HepG2 (cell line): ENCODE data around the gene ATOH8. TPM values are rescaled to one million over a fixed set of nuclear protein-coding genes. Genes with fewer than 3 reads are reported as not detected.

Experiments used
- ATAC-seq: fragments of 200-7000 bp; cut with Tn5 transposase; 3 replicates; pipeline ENCODE4 v1.9.1; 2020; ENCODE audit warnings: mild to moderate bottlenecking, moderate library complexity
- BruUV-seq: library from RNA; stranded (reverse); fragments of 400-500 nt; replicated peaks from 2 replicates; lab custom pipeline; 2021; lab: Mats Ljungman, UMichigan
- CTCF ChIA-PET: fragments of 300-600 bp; formaldehyde crosslinking; extraction: SDS; loops from one replicate; lab custom pipeline; 2021; ENCODE audit warnings: low total read pairs, inconsistent platforms, low intra/inter-chr PET ratio; lab: Yijun Ruan, JAX
- POLR2A ChIA-PET: fragments of 350-600 bp; sonication (Branson Sonifier 250); formaldehyde crosslinking; loops from one replicate; lab custom pipeline; 2020; ENCODE audit warnings: antibody characterized with exemption, inconsistent platforms; lab: Yijun Ruan, JAX
- DNase-seq: peaks from one replicate; pipeline ENCODE4 v3.0.0-alpha.2; 2015; ENCODE audit warnings: low spot score
- FAIRE-seq: peaks from 3 replicates; lab custom pipeline; 2011; peaks lifted over from hg19 to GRCh38; lab: Jason Lieb, UNC
- H2AFZ ChIP-seq: one replicate; pipeline ENCODE4 v1.6.1; 2011; ENCODE audit warnings: low read length, inconsistent platforms
- H3K27ac ChIP-seq: fragments of 300-600 bp; 3 replicates; pipeline ENCODE4 v1.8.0; 2011; ENCODE audit warnings: mixed run types, mild to moderate bottlenecking, mixed read lengths, low read length, inconsistent platforms; ENCODE audit not compliant: insufficient read depth; ENCODE audit errors: extremely low read length
- H3K27me3 ChIP-seq, 2 experiments: fragments of 200-600 bp in 1 of 2; 2 replicates in 1 of 2; 3 replicates in 1 of 2; pipeline versions ENCODE4 v1.6.0 to v1.8.0; 2011; ENCODE audit warnings: low read length in 2 of 2, mild to moderate bottlenecking in 2 of 2, moderate library complexity in 2 of 2, inconsistent platforms in 1 of 2; ENCODE audit not compliant: insufficient read depth in 2 of 2, control insufficient read depth in 1 of 2
- H3K36me3 ChIP-seq, 2 experiments: fragments of 200-600 bp in 1 of 2; replicated peaks in 1 of 2; 2 replicates in 1 of 2; 3 replicates in 1 of 2; pipeline versions ENCODE4 v1.5.1 to v1.8.0; 2011; ENCODE audit warnings: low read length in 2 of 2, inconsistent platforms in 1 of 2; ENCODE audit not compliant: insufficient read depth in 2 of 2, control insufficient read depth in 1 of 2
- H3K4me1 ChIP-seq: 2 replicates; pipeline ENCODE4 v1.5.1; 2012; ENCODE audit warnings: low read length, inconsistent platforms; ENCODE audit not compliant: insufficient read depth
- H3K4me2 ChIP-seq: 2 replicates; pipeline ENCODE4 v1.6.0; 2011; ENCODE audit warnings: low read depth, low read length, inconsistent platforms
- H3K4me3 ChIP-seq, 3 experiments: fragments of 200-600 bp in 1 of 3; sonication (generic), shearing (Covaris generic) in 1 of 3; replicated peaks in 1 of 3; 2 replicates each; pipeline ENCODE4 v1.5.1; 2011 to 2016; ENCODE audit warnings: low read length in 3 of 3, inconsistent platforms in 2 of 3, low read depth in 2 of 3, mild to moderate bottlenecking in 2 of 3, control low read depth in 1 of 3, mixed read lengths in 1 of 3; ENCODE audit not compliant: insufficient read depth in 1 of 3
- H3K79me2 ChIP-seq: one replicate; pipeline ENCODE4 v1.6.1; 2011; ENCODE audit warnings: low read length, inconsistent platforms; ENCODE audit not compliant: insufficient read depth
- H3K9ac ChIP-seq: 2 replicates; pipeline ENCODE4 v1.6.0; 2011; ENCODE audit warnings: mild to moderate bottlenecking, low read depth, low read length, inconsistent platforms; ENCODE audit not compliant: insufficient read depth
- H3K9me3 ChIP-seq: 2 replicates; pipeline ENCODE4 v1.5.1; 2012; ENCODE audit warnings: mild to moderate bottlenecking, low read length
- H4K20me1 ChIP-seq: 2 replicates; pipeline ENCODE4 v1.6.0; 2011; ENCODE audit warnings: inconsistent platforms, mild to moderate bottlenecking, low read length, moderate library complexity; ENCODE audit not compliant: insufficient read depth
- ELF4 ChIP-seq: sonication (generic); formaldehyde crosslinking; IDR thresholded peaks from 2 replicates; pipeline ENCODE4 v1.5.0; 2020; ENCODE audit warnings: missing genetic modification reagents, mild to moderate bottlenecking, moderate library complexity, borderline replicate concordance
- RFXAP ChIP-seq: sonication (generic); formaldehyde crosslinking; IDR thresholded peaks from 2 replicates; pipeline ENCODE4 v1.4.0; 2020; ENCODE audit warnings: missing genetic modification reagents, borderline replicate concordance
- SALL2 ChIP-seq: sonication (generic); formaldehyde crosslinking; IDR thresholded peaks from 2 replicates; pipeline ENCODE4 v1.8.1; 2023; ENCODE audit warnings: mild to moderate bottlenecking, missing genetic modification reagents, inconsistent platforms
- SIN3B ChIP-seq: fragments of 150-350 bp; IDR thresholded peaks from 2 replicates; pipeline ENCODE4 v1.6.1; 2014; ENCODE audit warnings: low read length
- SOX13 ChIP-seq, 3 experiments: fragments of 450-650 bp in 1 of 3; sonication (generic) in 1 of 3; formaldehyde crosslinking in 1 of 3; IDR thresholded peaks in 2 of 3; conservative IDR thresholded peaks in 1 of 3; 2 replicates each; pipeline versions ENCODE4 v1.5.0 to v1.6.1; 2016 to 2020; ENCODE audit warnings: antibody characterized with exemption in 1 of 3, mild to moderate bottlenecking in 1 of 3, missing compliant biosample characterization in 1 of 3, missing genetic modification reagents in 1 of 3, moderate library complexity in 1 of 3
- SOX6 ChIP-seq, 2 experiments: fragments of 450-650 bp in 1 of 2; sonication (generic) in 1 of 2; formaldehyde crosslinking in 1 of 2; IDR thresholded peaks; 2 replicates each; pipeline versions ENCODE4 v1.4.0 to v1.6.1; 2017 to 2020; ENCODE audit warnings: antibody characterized with exemption in 1 of 2, mild to moderate bottlenecking in 1 of 2, missing genetic modification reagents in 1 of 2
- TBX3 ChIP-seq: fragments of 450-650 bp; IDR thresholded peaks from 2 replicates; pipeline ENCODE4 v1.6.1; 2017; ENCODE audit warnings: antibody characterized with exemption, mild to moderate bottlenecking, inconsistent platforms, borderline replicate concordance
- TRIM24 ChIP-seq: sonication (generic); formaldehyde crosslinking; IDR thresholded peaks from 2 replicates; pipeline ENCODE4 v1.8.0; 2022; ENCODE audit warnings: mild to moderate bottlenecking, missing genetic modification reagents
- XRCC5 ChIP-seq: fragments of 200-400 bp; formaldehyde crosslinking; optimal IDR thresholded peaks from 2 replicates; pipeline ENCODE3; 2017; ENCODE audit warnings: mild to moderate bottlenecking, low read length
- ZNF484 ChIP-seq: sonication (generic); formaldehyde crosslinking; IDR thresholded peaks from 2 replicates; pipeline ENCODE4 v1.5.1; 2020; ENCODE audit warnings: mild to moderate bottlenecking, low read depth, missing genetic modification reagents, borderline replicate concordance
- WGBS: methylation state at CpG from one replicate; pipeline ENCODE4 v1.1.6; 2017; ENCODE audit warnings: low lambda C conversion rate; 5-methylcytosine and 5-hydroxymethylcytosine counted together
- in situ Hi-C: cut with HindIII; loops from 2 replicates; pipeline ENCODE4 v1.10.0; 2017; ENCODE audit warnings: low pct_unique_long_range_greater_than_20kb; ENCODE audit not compliant: extremely low pct_ligation_motif_present
- intact Hi-C: fragments of 100-400 bp; cut with micrococcal nuclease; formaldehyde crosslinking; loops from one replicate; pipeline ENCODE4 v1.10.0; 2022; ENCODE audit not compliant: unreplicated experiment
- polyA plus RNA-seq, 8 experiments: library from polyadenylated mRNA; depleted of rRNA in 3 of 8; stranded (reverse) in 7 of 8; unstranded in 1 of 8; fragments of >200 nt; fragmentation: Illumina TruSeq in 4 of 8; extraction: Trizol in 4 of 8; gene quantifications; 2 replicates each; pipeline versions ENCODE4 v1.2.1 to v1.2.3, GENCODE V29; 2011 to 2016; ENCODE audit warnings: low read depth in 4 of 8, missing spikeins in 1 of 8, mixed read lengths in 1 of 8; ENCODE audit not compliant: insufficient read depth in 1 of 8
- total RNA-seq, 5 experiments: library from RNA; depleted of rRNA; stranded (reverse); fragments of >200 nt; fragmentation: Illumina TruSeq; extraction: Trizol; gene quantifications; 2 replicates each; pipeline ENCODE4 v1.2.3, GENCODE V29; 2016; ENCODE audit warnings: low read depth in 1 of 5
- TF ChIP-seq, protein P1 (sequence below): sonication (generic); formaldehyde crosslinking; IDR thresholded peaks from 2 replicates; pipeline ENCODE4 v1.4.0; 2020; ENCODE audit warnings: mild to moderate bottlenecking, low read depth, missing genetic modification reagents

The ATOH8 gene
- total and polyA plus RNA-seq, 2 of the 13 experiments (the other 11 are each of a cell fraction or from before 2014, with no cell fraction given) = 0.13 to 0.61 TPM

DNA sequence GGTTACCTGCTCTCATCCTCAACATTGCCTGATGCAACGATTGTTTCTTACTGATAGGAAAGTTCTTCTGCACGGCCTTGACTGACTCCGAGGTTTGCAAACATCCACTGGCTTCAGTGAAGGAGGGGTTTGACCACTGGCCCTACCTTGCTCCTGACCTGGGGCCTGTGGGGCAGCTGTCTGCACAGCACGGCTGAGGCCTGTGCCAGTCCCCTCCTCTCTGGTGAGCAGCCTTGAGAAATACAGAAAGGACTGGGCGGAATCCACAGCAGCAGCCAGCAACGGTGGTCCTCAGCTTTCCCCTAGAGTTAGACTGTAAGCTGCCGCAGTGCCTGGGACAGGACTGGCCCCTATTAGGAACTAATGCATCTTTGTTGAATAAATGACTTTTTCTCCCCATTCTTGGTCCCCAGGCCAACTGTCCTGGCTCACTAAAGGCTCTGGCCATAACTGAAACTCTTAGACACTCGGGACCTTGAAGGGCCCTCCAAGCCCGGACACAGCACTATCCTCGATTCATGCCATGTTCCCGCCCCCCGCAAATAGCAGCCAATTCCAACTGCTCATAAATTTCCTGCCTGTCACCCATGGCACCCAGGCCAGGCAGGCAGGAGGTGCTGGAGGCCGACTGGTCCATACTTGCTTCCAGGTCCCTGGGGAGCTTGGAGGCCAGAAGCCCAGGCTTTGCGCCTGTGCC lies 26.7 kb downstream of the ATOH8 start (continued):
- TF ChIP-seq, protein P1, sequence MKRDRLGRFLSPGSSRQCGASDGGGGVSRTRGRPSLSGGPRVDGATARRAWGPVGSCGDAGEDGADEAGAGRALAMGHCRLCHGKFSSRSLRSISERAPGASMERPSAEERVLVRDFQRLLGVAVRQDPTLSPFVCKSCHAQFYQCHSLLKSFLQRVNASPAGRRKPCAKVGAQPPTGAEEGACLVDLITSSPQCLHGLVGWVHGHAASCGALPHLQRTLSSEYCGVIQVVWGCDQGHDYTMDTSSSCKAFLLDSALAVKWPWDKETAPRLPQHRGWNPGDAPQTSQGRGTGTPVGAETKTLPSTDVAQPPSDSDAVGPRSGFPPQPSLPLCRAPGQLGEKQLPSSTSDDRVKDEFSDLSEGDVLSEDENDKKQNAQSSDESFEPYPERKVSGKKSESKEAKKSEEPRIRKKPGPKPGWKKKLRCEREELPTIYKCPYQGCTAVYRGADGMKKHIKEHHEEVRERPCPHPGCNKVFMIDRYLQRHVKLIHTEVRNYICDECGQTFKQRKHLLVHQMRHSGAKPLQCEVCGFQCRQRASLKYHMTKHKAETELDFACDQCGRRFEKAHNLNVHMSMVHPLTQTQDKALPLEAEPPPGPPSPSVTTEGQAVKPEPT (CRISPR knock-in tag) = no peak
- TF ChIP-seq SOX6 (IDR thresholded peaks at IDR 0.05) (no peak), SOX6 (CRISPR knock-in tag; IDR thresholded peaks at IDR 0.05) (no peak)

- Histone ChIP-seq H3K27me3 (no peaks in the 10 kb centered on the region), H3K4me1 (peaks cover 22% of the 10 kb centered on the region), H2AFZ (no peak overlapping the region), H3K9ac (no peak overlapping the region), H3K4me3 (no peak overlapping the region), H3K9me3 (no peaks in the 10 kb centered on the region), H3K27ac (no peak overlapping the region), H3K4me2 (no peak overlapping the region), H3K36me3 (no peaks in the 10 kb centered on the region), H4K20me1 (no peaks in the 10 kb centered on the region), H3K79me2 (no peaks in the 10 kb centered on the region)
- 89% methylated on average over 5 of the region's 5 CpGs for WGBS
- ATAC-seq = no peak
- FAIRE-seq = no peak
- TF ChIP-seq XRCC5 = no peak
- TF ChIP-seq SALL2 = no peak
- TF ChIP-seq SOX13 (IDR thresholded peaks at IDR 0.05) = no peak
- no peak for TF ChIP-seq SOX13 (CRISPR knock-in tag; conservative IDR thresholded peaks at IDR 0.05 in 1 of 2, IDR thresholded peaks at IDR 0.05 in 1 of 2)
- TF ChIP-seq ELF4 (CRISPR knock-in tag) = no peak
- TF ChIP-seq TRIM24 (CRISPR knock-in tag) = no peak
- no peak for TF ChIP-seq TBX3
- TF ChIP-seq ZNF484 = no peak
- TF ChIP-seq RFXAP (CRISPR knock-in tag) = no peak
- TF ChIP-seq SIN3B = no peak
- in situ Hi-C loops (no loop called here), intact Hi-C loops (no loop called here)
- DNase-seq = no peak
- ChIA-PET CTCF (no interaction called here), POLR2A (interaction anchor here (0.6 kb wide), 1 partner anchor 1499 kb away, joined by 3 read pairs; no protein-coding TSS in a partner anchor)
- BruUV-seq = no TSS peak
These were observed 27.2 kb downstream of the ATOH8 start for GRCh38 chr2:85781013-85781332.
